ENCODE data around the gene XIRP1.
A peak's percentile ranks its signal among the peaks of the same experiment; 100 is the strongest.
"Not testable (repeated sequence)": the region's sequence is repeated elsewhere in the genome, so short reads cannot be mapped to it uniquely, and the experiment has no call there.

XIRP1 gene

GRCh38 chr3:39185959-39186691 lies 6.3 kb downstream of the XIRP1 start:
- DNase-seq (ENCODE audit: low spot score) = no peak

DNA sequence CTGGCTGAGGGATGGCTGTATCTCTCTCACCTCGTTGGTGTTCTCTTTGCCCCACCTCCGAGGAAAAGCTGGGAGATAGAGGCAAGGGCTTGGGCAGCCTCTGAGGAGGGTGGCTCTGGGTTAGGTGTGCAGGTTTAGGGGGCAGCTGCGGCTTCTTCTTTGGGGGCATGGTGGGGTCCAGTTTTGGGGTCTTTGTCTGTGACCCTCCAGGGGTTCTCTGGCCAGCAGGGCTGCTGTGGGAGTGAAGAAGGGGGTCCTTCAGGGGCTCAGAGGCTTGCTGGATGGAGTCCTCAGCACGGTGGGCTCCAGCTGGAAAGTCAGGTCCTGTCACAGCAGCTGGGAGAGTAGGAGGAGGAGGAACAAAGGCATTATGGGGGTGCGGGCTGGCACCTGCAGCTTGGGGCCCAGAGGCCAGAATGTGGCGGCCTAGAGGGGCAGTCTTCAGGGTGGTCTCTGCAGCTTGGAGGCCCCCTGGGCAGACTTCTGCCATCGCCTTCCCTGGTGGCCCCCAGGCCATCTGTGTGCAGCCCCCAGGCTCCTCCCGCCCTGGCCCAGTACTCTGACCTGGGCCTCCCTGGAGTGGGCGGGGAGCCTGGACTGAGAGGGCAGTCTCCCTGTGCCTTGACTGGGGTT lies 7.0 kb downstream of the XIRP1 start:
- no peak for DNase-seq (ENCODE audit: low spot score)

DNA sequence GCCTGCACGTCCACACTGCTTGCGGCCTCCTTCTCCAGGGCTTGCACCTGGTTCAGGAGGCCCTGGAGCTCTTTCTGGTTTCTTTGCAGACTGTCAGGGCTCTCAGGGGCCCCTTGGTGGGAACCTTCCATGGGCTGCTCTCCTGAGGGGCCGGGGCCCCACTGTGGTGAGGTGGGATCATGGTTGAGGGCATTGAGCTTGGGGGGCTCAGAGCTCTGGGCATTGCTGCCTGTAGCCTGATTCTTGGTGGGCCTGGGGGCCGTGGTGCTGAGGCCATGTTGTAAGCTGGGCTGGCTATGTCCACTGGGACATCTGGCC lies 7.5 kb downstream of the XIRP1 start:
- DNase-seq (ENCODE audit: low spot score) = no peak

DNA sequence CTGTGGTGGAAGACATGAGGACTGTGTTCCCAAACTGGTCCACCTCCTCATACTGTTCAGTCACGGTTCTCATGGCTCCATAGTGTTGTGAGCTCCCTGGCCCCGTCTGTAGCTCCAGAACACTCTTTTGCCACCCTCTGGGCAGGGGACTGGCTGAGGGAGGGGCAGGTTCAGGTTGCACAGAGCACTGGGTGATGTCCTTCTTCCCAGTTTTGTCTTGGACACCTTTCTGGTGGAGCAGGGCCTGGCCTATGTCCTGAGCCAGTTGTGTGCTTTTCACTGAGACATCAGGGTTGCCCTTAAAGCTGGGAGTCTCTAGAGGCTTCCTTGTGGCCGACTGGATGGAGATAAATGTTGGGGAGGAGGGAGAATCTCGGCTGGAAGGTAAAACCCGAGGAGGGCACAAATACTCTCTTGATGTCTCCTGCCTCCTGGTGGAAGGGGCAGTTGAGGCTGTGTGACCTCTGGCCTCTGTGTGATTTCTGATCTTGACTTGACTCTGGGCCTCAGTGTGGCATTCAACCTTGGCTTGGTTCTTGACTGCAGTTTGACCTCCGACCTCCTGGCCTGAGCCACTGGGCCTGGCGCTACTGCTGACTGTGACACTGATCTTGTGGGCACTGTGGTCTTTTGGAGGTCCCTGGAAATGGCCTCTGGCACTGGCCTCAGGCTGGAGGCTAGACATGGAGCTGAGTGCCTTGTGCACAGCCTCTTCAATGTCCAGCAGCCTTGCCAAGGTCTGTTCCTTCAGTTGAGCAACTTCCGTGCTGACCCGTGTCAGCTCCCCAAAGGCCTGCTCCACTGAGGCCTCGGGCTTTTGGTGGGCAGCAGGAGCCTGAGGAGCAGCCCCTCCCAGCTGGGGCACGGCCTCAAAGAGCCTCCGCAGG lies 8.1 kb downstream of the XIRP1 start:
- no peak for DNase-seq (ENCODE audit: low spot score)

GRCh38 chr3:39183211-39184080 lies 8.9 kb downstream of the XIRP1 start:
- DNase-seq (ENCODE audit: low spot score) = no peak

- no peak for DNase-seq (ENCODE audit: low spot score)
Measured at GRCh38 chr3:39181408-39182335, 10.7 kb downstream of the XIRP1 start.

GRCh38 chr3:39180546-39181346 lies 11.6 kb downstream of the XIRP1 start:
- peak; percentile 86 for DNase-seq (ENCODE audit: low spot score)

- no peak for DNase-seq (ENCODE audit: low spot score)
Measured at GRCh38 chr3:39180183-39180545, 12.2 kb downstream of the XIRP1 start.

DNA sequence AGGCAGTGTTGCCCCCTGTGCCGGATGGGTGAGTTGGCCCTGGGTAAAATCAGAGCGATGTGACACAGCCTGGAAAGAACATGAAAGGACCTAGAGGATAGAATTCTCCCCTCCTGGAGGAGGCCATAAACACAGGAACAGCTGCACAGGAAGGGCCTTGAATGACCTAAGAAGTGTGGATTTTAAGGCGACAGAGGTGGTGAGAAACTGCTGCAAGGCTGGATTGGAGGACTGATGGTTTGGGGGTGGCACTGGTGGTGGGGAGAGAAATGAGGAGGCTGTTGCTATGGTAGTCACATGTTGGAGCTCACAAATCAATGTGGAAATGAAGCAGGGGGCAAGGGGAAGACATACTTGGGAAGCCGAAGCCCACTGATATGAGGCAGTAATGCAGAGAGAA lies 13.8 kb downstream of the XIRP1 start:
- peak; percentile 23 for DNase-seq (ENCODE audit: low spot score)

- peak; percentile 92 for DNase-seq (ENCODE audit: low spot score)
Measured at GRCh38 chr3:39177708-39178332, 14.6 kb downstream of the XIRP1 start.

- no peak for DNase-seq (ENCODE audit: low spot score)
Measured at GRCh38 chr3:39176025-39176714, 16.2 kb downstream of the XIRP1 start.

- DNase-seq (ENCODE audit: low spot score) = no peak
Measured at GRCh38 chr3:39173318-39174125, 18.9 kb downstream of the XIRP1 start.

DNA sequence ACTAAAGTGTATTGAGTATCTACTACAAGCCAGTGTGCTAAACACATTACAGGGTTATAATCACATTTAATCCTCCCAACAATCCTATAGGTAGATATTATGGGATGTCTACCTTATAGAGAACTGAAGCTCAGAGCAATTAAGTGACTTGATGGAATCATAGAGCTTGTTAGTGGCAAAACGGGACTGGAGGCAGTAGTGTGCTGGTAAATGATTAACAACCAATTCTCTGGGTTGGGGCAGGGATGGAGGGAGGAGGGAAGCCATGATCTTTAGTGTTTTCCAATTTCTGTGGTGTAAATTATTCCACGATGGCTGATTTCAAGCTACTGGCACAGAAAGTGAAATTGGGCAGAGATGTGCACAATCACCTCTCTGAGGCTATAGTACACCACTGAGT lies 20.5 kb downstream of the XIRP1 start:
- no peak for DNase-seq (ENCODE audit: low spot score)

GRCh38 chr3:39170877-39171276 lies 21.5 kb downstream of the XIRP1 start:
- DNase-seq (ENCODE audit: low spot score) = not testable (repeated sequence)

GRCh38 chr3:39170461-39170860 lies 21.9 kb downstream of the XIRP1 start:
- no peak for DNase-seq (ENCODE audit: low spot score)

DNA sequence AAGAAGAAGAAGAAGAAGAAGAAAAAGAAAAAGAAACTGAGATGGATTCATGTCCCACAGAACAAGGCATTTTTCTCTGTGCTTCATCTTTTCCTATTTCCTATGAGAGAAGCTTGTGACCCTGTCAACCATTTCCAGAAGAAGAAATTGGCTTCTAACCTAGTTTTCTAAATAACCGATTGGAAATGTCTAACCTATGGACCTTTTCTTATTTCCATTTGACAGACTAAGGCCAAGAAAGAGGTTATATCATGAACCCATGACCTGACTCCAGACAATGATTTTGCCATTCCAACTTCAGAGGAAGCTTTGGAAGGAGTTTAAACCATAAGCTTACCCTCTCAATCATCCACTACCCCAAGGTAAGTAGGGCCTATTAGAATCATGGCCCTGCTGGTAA lies 22.7 kb downstream of the XIRP1 start:
- DNase-seq (ENCODE audit: low spot score) = no peak

DNA sequence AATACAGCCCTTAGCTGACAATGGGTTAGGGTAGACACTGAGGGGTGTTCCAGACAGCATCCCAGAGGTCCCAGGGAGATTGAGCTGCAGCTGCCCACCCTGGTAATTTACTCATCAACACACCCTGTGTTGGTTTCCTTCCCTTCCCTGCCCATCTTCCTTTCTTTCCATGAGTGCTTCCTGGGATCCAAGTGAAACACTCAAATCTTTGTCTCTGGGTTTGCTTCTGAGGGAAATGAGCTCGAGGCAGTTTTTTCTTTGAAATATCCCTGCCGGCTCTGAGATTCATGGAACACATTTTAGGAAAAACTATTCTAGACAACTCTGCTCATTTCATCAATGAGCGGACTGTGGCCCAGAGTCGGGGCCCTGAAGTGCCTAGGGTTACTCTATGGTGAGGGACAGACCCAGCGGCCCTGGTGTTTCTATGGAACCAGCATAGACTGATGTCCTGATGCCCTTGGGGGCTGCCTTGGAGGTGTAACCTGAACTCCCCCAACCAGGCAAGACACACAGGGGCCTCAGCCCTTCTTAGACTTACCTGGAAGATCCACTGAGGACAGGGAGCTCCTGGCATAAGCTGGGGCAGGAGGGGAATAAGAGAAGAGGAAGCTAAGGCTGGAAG lies 24.1 kb downstream of the XIRP1 start:
- DNase-seq (ENCODE audit: low spot score) = no peak

All from kidney tubule cell (primary cell).